Measurements from ENCODE around the gene TPST2.

DNA sequence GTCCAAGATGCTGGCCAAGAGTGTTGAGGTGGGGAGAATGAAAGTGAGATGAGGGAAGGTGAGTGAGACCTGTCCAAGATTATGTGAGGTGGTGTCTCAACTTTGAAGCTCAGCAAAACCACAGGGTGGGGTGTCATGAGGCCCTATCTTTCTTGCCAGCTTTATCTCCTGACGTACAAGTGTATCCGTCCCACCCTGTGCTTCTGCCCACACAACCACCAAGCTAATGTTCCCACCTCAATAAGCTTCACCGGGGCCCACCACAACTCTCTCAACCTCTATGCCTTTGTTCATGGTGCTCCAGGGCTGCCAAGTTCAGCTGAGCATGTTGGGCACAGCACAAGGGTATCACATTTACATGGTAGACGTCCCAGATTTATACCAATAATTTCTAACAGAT lies 7.1 kb upstream of the TPST2 start:
- TF ChIP-seq POLR2A (IDR thresholded peaks at IDR 0.05), result no peak
- TF ChIP-seq, protein P1, sequence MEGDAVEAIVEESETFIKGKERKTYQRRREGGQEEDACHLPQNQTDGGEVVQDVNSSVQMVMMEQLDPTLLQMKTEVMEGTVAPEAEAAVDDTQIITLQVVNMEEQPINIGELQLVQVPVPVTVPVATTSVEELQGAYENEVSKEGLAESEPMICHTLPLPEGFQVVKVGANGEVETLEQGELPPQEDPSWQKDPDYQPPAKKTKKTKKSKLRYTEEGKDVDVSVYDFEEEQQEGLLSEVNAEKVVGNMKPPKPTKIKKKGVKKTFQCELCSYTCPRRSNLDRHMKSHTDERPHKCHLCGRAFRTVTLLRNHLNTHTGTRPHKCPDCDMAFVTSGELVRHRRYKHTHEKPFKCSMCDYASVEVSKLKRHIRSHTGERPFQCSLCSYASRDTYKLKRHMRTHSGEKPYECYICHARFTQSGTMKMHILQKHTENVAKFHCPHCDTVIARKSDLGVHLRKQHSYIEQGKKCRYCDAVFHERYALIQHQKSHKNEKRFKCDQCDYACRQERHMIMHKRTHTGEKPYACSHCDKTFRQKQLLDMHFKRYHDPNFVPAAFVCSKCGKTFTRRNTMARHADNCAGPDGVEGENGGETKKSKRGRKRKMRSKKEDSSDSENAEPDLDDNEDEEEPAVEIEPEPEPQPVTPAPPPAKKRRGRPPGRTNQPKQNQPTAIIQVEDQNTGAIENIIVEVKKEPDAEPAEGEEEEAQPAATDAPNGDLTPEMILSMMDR (IDR thresholded peaks at IDR 0.05), result no peak

All from Peyer's patch (tissue), 4 donors.